Effector CD8-positive, alpha-beta T cell (primary cell): ENCODE measurements around the gene SELENOP.
A peak's percentile ranks its signal among the peaks of the same experiment; 100 is the strongest.

Experiments
- DNase-seq: peaks from one replicate; lab custom pipeline; 2025; lab: John Stamatoyannopoulos, UW

Gene SELENOP

GRCh38 chr5:42798284-42799240 is 13.1 kb downstream of the SELENOP start:
- no peak for DNase-seq

GRCh38 chr5:42791151-42791550 is 20.5 kb downstream of the SELENOP start:
- no peak for DNase-seq

- no peak for DNase-seq
These were observed 23.8 kb downstream of the SELENOP start for GRCh38 chr5:42787845-42788244.

GRCh38 chr5:42787073-42787472 is 24.6 kb downstream of the SELENOP start:
- no peak for DNase-seq

GRCh38 chr5:42785756-42786155 is 25.9 kb downstream of the SELENOP start:
- no peak for DNase-seq

- DNase-seq: no peak
These were observed 27.6 kb downstream of the SELENOP start for GRCh38 chr5:42784132-42784531.

- no peak for DNase-seq
These were observed 30.1 kb downstream of the SELENOP start for GRCh38 chr5:42781584-42781983.

GRCh38 chr5:42779083-42779482 is 32.6 kb downstream of the SELENOP start:
- DNase-seq: no peak

- DNase-seq: no peak
These were observed 39.3 kb downstream of the SELENOP start for GRCh38 chr5:42772265-42772993.

- DNase-seq: no peak
These were observed 41.7 kb downstream of the SELENOP start for GRCh38 chr5:42770003-42770402.

- no peak for DNase-seq
These were observed 43.6 kb downstream of the SELENOP start for GRCh38 chr5:42768106-42768504.

- no peak for DNase-seq
These were observed 44.1 kb downstream of the SELENOP start for GRCh38 chr5:42767491-42768105.

GRCh38 chr5:42761791-42762190 is 49.9 kb downstream of the SELENOP start:
- no peak for DNase-seq

- no peak for DNase-seq
These were observed 51.3 kb downstream of the SELENOP start for GRCh38 chr5:42760426-42760825.

- DNase-seq: no peak
These were observed 52.2 kb downstream of the SELENOP start for GRCh38 chr5:42759456-42759855.

GRCh38 chr5:42756606-42757601 is 54.8 kb downstream of the SELENOP start, which contains the start of gene CCDC152:
Gene CCDC152, plus strand, starts transcription at chr5:42756818. Its CDS starts 2,304 bp downstream, at chr5:42759122.
- DNase-seq: peak; percentile 31

GRCh38 chr5:42753099-42753498 is 58.6 kb downstream of the SELENOP start:
- no peak for DNase-seq

GRCh38 chr5:42751044-42751443 is 60.6 kb downstream of the SELENOP start:
- DNase-seq: no peak

GRCh38 chr5:42750507-42750906 is 61.2 kb downstream of the SELENOP start:
- no peak for DNase-seq
